Activated CD4-positive, alpha-beta T cell treated with anti-CD3 and anti-CD28 coated beads, Interleukin-2, amount 10 ng/mL, durations not matched to agents 24 days and 14 days (primary cell): ENCODE measurements around the gene CFAP299. TPM values are rescaled to one million over a fixed set of nuclear protein-coding genes. Genes with fewer than 3 reads are reported as not detected.

ENCODE experiments used
- DNase-seq: peaks from one replicate; pipeline ENCODE4 v3.0.0; 2022
- H3K27ac Mint-ChIP-seq: one replicate; pipeline ENCODE4 v1.8.0; 2022; ENCODE audit warnings: mild to moderate bottlenecking, mixed read lengths
- H3K27me3 Mint-ChIP-seq: one replicate; pipeline ENCODE4 v1.8.0; 2022; ENCODE audit warnings: mixed read lengths
- H3K36me3 Mint-ChIP-seq: one replicate; pipeline ENCODE4 v1.8.0; 2022; ENCODE audit warnings: low read depth, mild to moderate bottlenecking, mixed read lengths
- H3K4me1 Mint-ChIP-seq: one replicate; pipeline ENCODE4 v1.8.0; 2021; ENCODE audit warnings: mixed read lengths
- H3K4me3 Mint-ChIP-seq: one replicate; pipeline ENCODE4 v1.8.0; 2022; ENCODE audit warnings: mild to moderate bottlenecking, moderate library complexity, mixed read lengths
- H3K9me3 Mint-ChIP-seq: one replicate; pipeline ENCODE4 v1.8.0; 2021; ENCODE audit warnings: mixed read lengths
- intact Hi-C: fragments of 100-400 bp; cut with micrococcal nuclease; formaldehyde crosslinking; loops from one replicate; pipeline ENCODE4 v1.15.1; 2023
- total RNA-seq: library from RNA; stranded (reverse); gene quantifications from 2 replicates; pipeline ENCODE4 v1.2.3, GENCODE V29; 2022

The CFAP299 gene
- total RNA-seq, 1 donor from 2014 or later: not detected

GRCh38 chr4:80495865-80496264 lies 160.3 kb downstream of the CFAP299 start:
- Mint-ChIP-seq H3K9me3 (peaks cover 31% of the 10 kb centered on the region), H3K36me3 (no peaks in the 10 kb centered on the region), H3K4me1 (peaks cover 28% of the 10 kb centered on the region), H3K27me3 (no peaks in the 10 kb centered on the region), H3K4me3 (no peak overlapping the region), H3K27ac (no peak overlapping the region)
- intact Hi-C loops: no loop called here
- peak; percentile 10 for DNase-seq

- H3K36me3 Mint-ChIP-seq: no peaks in the 10 kb centered on the region
- peaks cover 21% of the 10 kb centered on the region for H3K9me3 Mint-ChIP-seq
- no peak overlapping the region for H3K4me3 Mint-ChIP-seq
- no peaks in the 10 kb centered on the region for H3K27me3 Mint-ChIP-seq
- DNase-seq: no peak
- intact Hi-C loops: no loop called here
- no peak overlapping the region for H3K27ac Mint-ChIP-seq
- peaks cover 13% of the 10 kb centered on the region for H3K4me1 Mint-ChIP-seq
Measured at GRCh38 chr4:80498725-80499124, 163.2 kb downstream of the CFAP299 start.

GRCh38 chr4:80500613-80501012 lies 165.1 kb downstream of the CFAP299 start:
- Mint-ChIP-seq H3K27ac (no peak overlapping the region), H3K27me3 (no peaks in the 10 kb centered on the region), H3K4me3 (no peak overlapping the region), H3K36me3 (no peaks in the 10 kb centered on the region), H3K4me1 (peaks cover 7% of the 10 kb centered on the region), H3K9me3 (peaks cover 17% of the 10 kb centered on the region)
- intact Hi-C loops: no loop called here
- peak; percentile 57 for DNase-seq

GRCh38 chr4:80507077-80507476 lies 171.5 kb downstream of the CFAP299 start:
- Mint-ChIP-seq H3K27ac (no peak overlapping the region), H3K27me3 (no peaks in the 10 kb centered on the region), H3K9me3 (no peaks in the 10 kb centered on the region), H3K4me1 (no peaks in the 10 kb centered on the region), H3K4me3 (no peak overlapping the region), H3K36me3 (no peaks in the 10 kb centered on the region)
- DNase-seq: no peak
- intact Hi-C loops: no loop called here

- intact Hi-C loops: no loop called here
Measured at GRCh38 chr4:80507507-80507906, 172.0 kb downstream of the CFAP299 start.

GRCh38 chr4:80515496-80515895 lies 180.0 kb downstream of the CFAP299 start:
- Mint-ChIP-seq H3K4me1 (no peaks in the 10 kb centered on the region), H3K4me3 (no peak overlapping the region), H3K27me3 (no peaks in the 10 kb centered on the region), H3K9me3 (no peaks in the 10 kb centered on the region), H3K27ac (no peak overlapping the region), H3K36me3 (no peaks in the 10 kb centered on the region)
- intact Hi-C loops: no loop called here
- DNase-seq: no peak

More at GRCh38 chr4:80507507-80507906, 172.0 kb downstream of the CFAP299 start:
- no peak overlapping the region for H3K4me3 Mint-ChIP-seq
- no peaks in the 10 kb centered on the region for H3K9me3 Mint-ChIP-seq
- no peak overlapping the region for H3K27ac Mint-ChIP-seq
- peak; percentile 24 for DNase-seq
- H3K27me3 Mint-ChIP-seq: no peaks in the 10 kb centered on the region
- H3K36me3 Mint-ChIP-seq: no peaks in the 10 kb centered on the region
- H3K4me1 Mint-ChIP-seq: no peaks in the 10 kb centered on the region

GRCh38 chr4:80521438-80521837 lies 185.9 kb downstream of the CFAP299 start:
- Mint-ChIP-seq H3K4me1 (no peaks in the 10 kb centered on the region), H3K27me3 (peaks cover 2% of the 10 kb centered on the region), H3K4me3 (no peak overlapping the region), H3K9me3 (no peaks in the 10 kb centered on the region), H3K27ac (no peak overlapping the region), H3K36me3 (no peaks in the 10 kb centered on the region)
- no peak for DNase-seq
- intact Hi-C loops: no loop called here

GRCh38 chr4:80526697-80527096 lies 191.2 kb downstream of the CFAP299 start:
- Mint-ChIP-seq H3K4me1 (no peaks in the 10 kb centered on the region), H3K9me3 (peaks cover 5% of the 10 kb centered on the region), H3K27me3 (peaks cover 16% of the 10 kb centered on the region), H3K4me3 (no peak overlapping the region), H3K36me3 (no peaks in the 10 kb centered on the region), H3K27ac (no peak overlapping the region)
- intact Hi-C loops: no loop called here
- DNase-seq: no peak

GRCh38 chr4:80529026-80529425 lies 193.5 kb downstream of the CFAP299 start:
- Mint-ChIP-seq H3K27ac (no peak overlapping the region), H3K36me3 (no peaks in the 10 kb centered on the region), H3K4me3 (no peak overlapping the region), H3K9me3 (peaks cover 5% of the 10 kb centered on the region), H3K4me1 (no peaks in the 10 kb centered on the region), H3K27me3 (peaks cover 18% of the 10 kb centered on the region)
- intact Hi-C loops: no loop called here
- DNase-seq: no peak

- Mint-ChIP-seq H3K4me3 (no peak overlapping the region), H3K4me1 (no peaks in the 10 kb centered on the region), H3K36me3 (no peaks in the 10 kb centered on the region), H3K9me3 (peaks cover 6% of the 10 kb centered on the region), H3K27me3 (peaks cover 22% of the 10 kb centered on the region), H3K27ac (no peak overlapping the region)
- intact Hi-C loops: no loop called here
- DNase-seq: no peak
Measured at GRCh38 chr4:80532674-80533333, 197.3 kb downstream of the CFAP299 start.

GRCh38 chr4:80535551-80535950 lies 200.0 kb downstream of the CFAP299 start:
- Mint-ChIP-seq H3K9me3 (peaks cover 5% of the 10 kb centered on the region), H3K27ac (no peak overlapping the region), H3K4me3 (no peak overlapping the region), H3K4me1 (no peaks in the 10 kb centered on the region), H3K27me3 (peaks cover 17% of the 10 kb centered on the region), H3K36me3 (no peaks in the 10 kb centered on the region)
- intact Hi-C loops: no loop called here
- DNase-seq: no peak

- DNase-seq: no peak
- Mint-ChIP-seq H3K4me3 (no peak overlapping the region), H3K27me3 (peaks cover 24% of the 10 kb centered on the region), H3K36me3 (no peaks in the 10 kb centered on the region), H3K27ac (no peak overlapping the region), H3K4me1 (peaks cover 4% of the 10 kb centered on the region), H3K9me3 (peaks cover 7% of the 10 kb centered on the region)
- intact Hi-C loops: no loop called here
Measured at GRCh38 chr4:80538276-80538926, 202.9 kb downstream of the CFAP299 start.

GRCh38 chr4:80539190-80539589 lies 203.7 kb downstream of the CFAP299 start:
- no peaks in the 10 kb centered on the region for H3K36me3 Mint-ChIP-seq
- H3K4me3 Mint-ChIP-seq: no peak overlapping the region
- peaks cover 4% of the 10 kb centered on the region for H3K4me1 Mint-ChIP-seq
- intact Hi-C loops: no loop called here
- peaks cover 15% of the 10 kb centered on the region for H3K9me3 Mint-ChIP-seq
- peaks cover 30% of the 10 kb centered on the region for H3K27me3 Mint-ChIP-seq
- DNase-seq: no peak
- H3K27ac Mint-ChIP-seq: no peak overlapping the region

- DNase-seq: no peak
- intact Hi-C loops: loop anchor here (10.0 kb wide), 1 partner anchor 116 kb away; no protein-coding TSS in a partner anchor
- Mint-ChIP-seq H3K27me3 (peaks cover 37% of the 10 kb centered on the region), H3K4me3 (no peak overlapping the region), H3K9me3 (peaks cover 15% of the 10 kb centered on the region), H3K27ac (no peak overlapping the region), H3K36me3 (no peaks in the 10 kb centered on the region), H3K4me1 (peaks cover 4% of the 10 kb centered on the region)
Measured at GRCh38 chr4:80540349-80540748, 204.8 kb downstream of the CFAP299 start.
